Ovary (tissue), 3 donors: ENCODE data around the gene PLEKHH3.

Experiments
- EP300 ChIP-seq: sonication (generic); formaldehyde crosslinking; IDR thresholded peaks from one replicate; pipeline ENCODE4 v1.6.1; 2017; ENCODE audit warnings: antibody characterized with exemption
- POLR2A ChIP-seq: fragments of 450-650 bp; IDR thresholded peaks from one replicate; pipeline ENCODE4 v1.6.1; 2017; ENCODE audit warnings: antibody characterized with exemption, mild to moderate bottlenecking, moderate library complexity
- TF ChIP-seq, protein P1 (sequence below), 3 donors: fragments of 450-650 bp in 2 of 3; fragments of 200-600 bp in 1 of 3; IDR thresholded peaks; one replicate each; pipeline versions ENCODE4 v1.5.1 to v1.8.0; 2016 to 2022; ENCODE audit warnings: antibody characterized with exemption in 3 of 3, mild to moderate bottlenecking in 1 of 3
- donor health status: DM: no; HTN: no; CAD: no.

DNA sequence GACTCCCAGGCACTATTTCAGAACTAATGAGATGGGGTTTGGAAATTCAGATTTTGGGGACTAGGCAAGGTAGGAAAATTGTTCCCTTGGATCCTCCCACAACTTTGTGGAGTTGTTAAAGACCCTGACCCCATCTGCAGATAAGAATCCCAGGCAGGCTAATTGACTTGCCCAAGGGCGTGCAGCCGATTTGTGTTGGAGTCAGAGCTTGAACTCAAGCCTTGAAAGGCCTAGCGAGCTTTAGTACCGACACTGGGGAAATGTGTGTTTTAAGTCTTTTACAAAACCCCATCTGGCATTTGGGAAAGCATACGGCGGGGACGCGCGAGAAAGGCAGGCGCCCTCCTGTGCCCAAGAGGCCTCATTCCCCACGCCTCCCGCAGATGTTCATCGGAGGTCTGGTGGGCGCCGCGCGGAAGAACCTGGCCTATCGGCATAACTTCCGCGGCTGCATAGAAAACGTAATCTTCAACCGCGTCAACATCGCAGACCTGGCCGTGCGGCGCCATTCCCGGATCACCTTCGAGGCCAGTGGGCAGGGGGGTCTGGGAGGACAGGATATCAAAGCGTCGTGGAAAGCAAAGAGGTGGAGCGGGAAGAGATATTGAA lies 9.8 kb upstream of the PLEKHH3 start:
- TF ChIP-seq, protein P1, sequence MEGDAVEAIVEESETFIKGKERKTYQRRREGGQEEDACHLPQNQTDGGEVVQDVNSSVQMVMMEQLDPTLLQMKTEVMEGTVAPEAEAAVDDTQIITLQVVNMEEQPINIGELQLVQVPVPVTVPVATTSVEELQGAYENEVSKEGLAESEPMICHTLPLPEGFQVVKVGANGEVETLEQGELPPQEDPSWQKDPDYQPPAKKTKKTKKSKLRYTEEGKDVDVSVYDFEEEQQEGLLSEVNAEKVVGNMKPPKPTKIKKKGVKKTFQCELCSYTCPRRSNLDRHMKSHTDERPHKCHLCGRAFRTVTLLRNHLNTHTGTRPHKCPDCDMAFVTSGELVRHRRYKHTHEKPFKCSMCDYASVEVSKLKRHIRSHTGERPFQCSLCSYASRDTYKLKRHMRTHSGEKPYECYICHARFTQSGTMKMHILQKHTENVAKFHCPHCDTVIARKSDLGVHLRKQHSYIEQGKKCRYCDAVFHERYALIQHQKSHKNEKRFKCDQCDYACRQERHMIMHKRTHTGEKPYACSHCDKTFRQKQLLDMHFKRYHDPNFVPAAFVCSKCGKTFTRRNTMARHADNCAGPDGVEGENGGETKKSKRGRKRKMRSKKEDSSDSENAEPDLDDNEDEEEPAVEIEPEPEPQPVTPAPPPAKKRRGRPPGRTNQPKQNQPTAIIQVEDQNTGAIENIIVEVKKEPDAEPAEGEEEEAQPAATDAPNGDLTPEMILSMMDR (IDR thresholded peaks at IDR 0.05) = no peak
- TF ChIP-seq POLR2A (no peak), EP300 (no peak)
